HepG2 (cell line): ENCODE measurements around the gene INHA. TPM values are rescaled to one million over a fixed set of nuclear protein-coding genes. Genes with fewer than 3 reads are reported as not detected.

Source experiments
- AGO2 ChIP-seq: fragments of 200-400 bp; formaldehyde crosslinking; optimal IDR thresholded peaks from 2 replicates; pipeline ENCODE3; 2017; ENCODE audit warnings: mild to moderate bottlenecking, low read depth, low read length, moderate library complexity
- CCDC6 ChIP-seq: sonication (generic); formaldehyde crosslinking; IDR thresholded peaks from 2 replicates; pipeline ENCODE4 v1.8.1; 2022; ENCODE audit warnings: mild to moderate bottlenecking, missing genetic modification reagents, moderate library complexity
- DNMT1 ChIP-seq: sonication (generic); formaldehyde crosslinking; IDR thresholded peaks from 2 replicates; pipeline ENCODE4 v1.5.1; 2020; ENCODE audit warnings: mild to moderate bottlenecking, missing genetic modification reagents
- FLYWCH1 ChIP-seq: sonication (generic); formaldehyde crosslinking; IDR thresholded peaks from 2 replicates; pipeline ENCODE4 v1.8.1; 2023; ENCODE audit warnings: mild to moderate bottlenecking, missing genetic modification reagents
- HNF4G ChIP-seq, 2 experiments: sonication (generic) in 1 of 2; formaldehyde crosslinking in 1 of 2; IDR thresholded peaks; 2 replicates each; pipeline versions ENCODE4 v1.4.0 to v1.6.1; 2011 to 2020; ENCODE audit warnings: borderline replicate concordance in 2 of 2, low read depth in 2 of 2, mild to moderate bottlenecking in 2 of 2, low read length in 1 of 2, missing genetic modification reagents in 1 of 2, moderate library complexity in 1 of 2
- HNRNPL ChIP-seq: fragments of 200-400 bp; formaldehyde crosslinking; IDR thresholded peaks from 2 replicates; pipeline ENCODE4 v1.6.1; 2017; ENCODE audit warnings: mild to moderate bottlenecking, low read depth, low read length
- HOXD1 ChIP-seq: sonication (generic); formaldehyde crosslinking; IDR thresholded peaks from 2 replicates; pipeline ENCODE4 v1.5.0; 2020; ENCODE audit warnings: missing genetic modification reagents
- MBNL3 ChIP-seq: fragments of 250-450 bp; sonication (Bioruptor Pico); conservative IDR thresholded peaks from 2 replicates; pipeline ENCODE4 v1.8.0; 2022; ENCODE audit warnings: mild to moderate bottlenecking, inconsistent platforms
- PHF8 ChIP-seq: sonication (generic); formaldehyde crosslinking; IDR thresholded peaks from 2 replicates; pipeline ENCODE4 v1.5.0; 2020; ENCODE audit warnings: missing genetic modification reagents
- TBX3 ChIP-seq: fragments of 450-650 bp; IDR thresholded peaks from 2 replicates; pipeline ENCODE4 v1.6.1; 2017; ENCODE audit warnings: antibody characterized with exemption, mild to moderate bottlenecking, inconsistent platforms, borderline replicate concordance
- ZNF160 ChIP-seq: sonication (generic); formaldehyde crosslinking; IDR thresholded peaks from 2 replicates; pipeline ENCODE4 v1.8.0; 2022; ENCODE audit warnings: mild to moderate bottlenecking, inconsistent platforms, missing genetic modification reagents
- ZNF20 ChIP-seq: sonication (generic); formaldehyde crosslinking; IDR thresholded peaks from 2 replicates; pipeline ENCODE4 v1.4.0; 2020; ENCODE audit warnings: mild to moderate bottlenecking, moderate library complexity, missing genetic modification reagents
- ZNF260 ChIP-seq: sonication (generic); formaldehyde crosslinking; IDR thresholded peaks from 2 replicates; pipeline ENCODE4 v1.4.0; 2020; ENCODE audit warnings: missing genetic modification reagents, low read depth, mild to moderate bottlenecking, borderline replicate concordance
- ZNF644 ChIP-seq: IDR thresholded peaks from 2 replicates; pipeline ENCODE4 v1.6.1; 2016; ENCODE audit warnings: low read depth
- ZNF687 ChIP-seq: sonication (generic); formaldehyde crosslinking; IDR thresholded peaks from 2 replicates; pipeline ENCODE4 v1.5.1; 2020; ENCODE audit warnings: mild to moderate bottlenecking, missing genetic modification reagents, moderate library complexity
- ZNF747 ChIP-seq: sonication (generic); formaldehyde crosslinking; IDR thresholded peaks from 2 replicates; pipeline ENCODE4 v1.8.1; 2023; ENCODE audit warnings: missing genetic modification reagents, mild to moderate bottlenecking, borderline replicate concordance
- ZNF768 ChIP-seq: sonication (generic); formaldehyde crosslinking; IDR thresholded peaks from 2 replicates; pipeline ENCODE4 v1.4.0; 2020; ENCODE audit warnings: missing genetic modification reagents
- polyA plus RNA-seq, 8 experiments: library from polyadenylated mRNA; depleted of rRNA in 3 of 8; stranded (reverse) in 7 of 8; unstranded in 1 of 8; fragments of >200 nt; fragmentation: Illumina TruSeq in 4 of 8; extraction: Trizol in 4 of 8; gene quantifications; 2 replicates each; pipeline versions ENCODE4 v1.2.1 to v1.2.3, GENCODE V29; 2011 to 2016; ENCODE audit warnings: low read depth in 4 of 8, missing spikeins in 1 of 8, mixed read lengths in 1 of 8; ENCODE audit not compliant: insufficient read depth in 1 of 8
- total RNA-seq, 5 experiments: library from RNA; depleted of rRNA; stranded (reverse); fragments of >200 nt; fragmentation: Illumina TruSeq; extraction: Trizol; gene quantifications; 2 replicates each; pipeline ENCODE4 v1.2.3, GENCODE V29; 2016; ENCODE audit warnings: low read depth in 1 of 5
- TF ChIP-seq, protein P1 (sequence below): sonication (generic); formaldehyde crosslinking; IDR thresholded peaks from 2 replicates; pipeline ENCODE4 v1.4.0; 2020; ENCODE audit warnings: mild to moderate bottlenecking, missing genetic modification reagents, borderline replicate concordance
- TF ChIP-seq, protein P2 (sequence below): sonication (generic); formaldehyde crosslinking; IDR thresholded peaks from 2 replicates; pipeline ENCODE4 v1.8.0; 2022; ENCODE audit warnings: mild to moderate bottlenecking, missing genetic modification reagents
- TF ChIP-seq, protein P3 (sequence below): IDR thresholded peaks from 2 replicates; pipeline ENCODE4 v1.6.1; 2018; ENCODE audit warnings: missing genetic modification reagents, mild to moderate bottlenecking, missing compliant biosample characterization

INHA gene
- total and polyA plus RNA-seq, 2 of the 13 experiments (the other 11 are each of a cell fraction or from before 2014, with no cell fraction given) = 4.1 to 15.2 TPM

GRCh38 chr2:219551441-219552381 is 20.4 kb upstream of the INHA start (continued):
- TF ChIP-seq CCDC6 (CRISPR knock-in tag) (no peak), HNF4G (IDR thresholded peaks at IDR 0.05; ENCODE audit: borderline replicate concordance, low read depth, low read length) (no peak), HNF4G (CRISPR knock-in tag; IDR thresholded peaks at IDR 0.05; ENCODE audit: borderline replicate concordance, low read depth) (no peak), ZNF768 (CRISPR knock-in tag) (0 out of 2 replicates have a peak, but pooled peaks have one; percentile 2), TBX3 (no peak), PHF8 (CRISPR knock-in tag) (peak; percentile 11; the same call in 1 of the 2 replicates), MBNL3 (no peak), ZNF747 (no peak), AGO2 (peak; percentile 26), ZNF644 (CRISPR knock-in tag) (no peak), ZNF687 (CRISPR knock-in tag) (no peak), HNRNPL (0 out of 2 replicates have a peak, but pooled peaks have one; percentile 11), DNMT1 (CRISPR knock-in tag) (no peak), FLYWCH1 (no peak), ZNF260 (no peak), HOXD1 (CRISPR knock-in tag) (peak; percentile 13; the same call in 1 of the 2 replicates), ZNF20 (CRISPR knock-in tag) (peak; percentile 58; the same call in 1 of the 2 replicates), ZNF160 (CRISPR knock-in tag) (0 out of 2 replicates have a peak, but pooled peaks have one; percentile 18)
- TF ChIP-seq, protein P1, sequence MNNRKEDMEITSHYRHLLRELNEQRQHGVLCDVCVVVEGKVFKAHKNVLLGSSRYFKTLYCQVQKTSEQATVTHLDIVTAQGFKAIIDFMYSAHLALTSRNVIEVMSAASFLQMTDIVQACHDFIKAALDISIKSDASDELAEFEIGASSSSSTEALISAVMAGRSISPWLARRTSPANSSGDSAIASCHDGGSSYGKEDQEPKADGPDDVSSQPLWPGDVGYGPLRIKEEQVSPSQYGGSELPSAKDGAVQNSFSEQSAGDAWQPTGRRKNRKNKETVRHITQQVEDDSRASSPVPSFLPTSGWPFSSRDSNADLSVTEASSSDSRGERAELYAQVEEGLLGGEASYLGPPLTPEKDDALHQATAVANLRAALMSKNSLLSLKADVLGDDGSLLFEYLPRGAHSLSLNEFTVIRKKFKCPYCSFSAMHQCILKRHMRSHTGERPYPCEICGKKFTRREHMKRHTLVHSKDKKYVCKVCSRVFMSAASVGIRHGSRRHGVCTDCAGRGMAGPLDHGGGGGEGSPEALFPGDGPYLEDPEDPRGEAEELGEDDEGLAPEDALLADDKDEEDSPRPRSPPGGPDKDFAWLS = no peak
- TF ChIP-seq, protein P2, sequence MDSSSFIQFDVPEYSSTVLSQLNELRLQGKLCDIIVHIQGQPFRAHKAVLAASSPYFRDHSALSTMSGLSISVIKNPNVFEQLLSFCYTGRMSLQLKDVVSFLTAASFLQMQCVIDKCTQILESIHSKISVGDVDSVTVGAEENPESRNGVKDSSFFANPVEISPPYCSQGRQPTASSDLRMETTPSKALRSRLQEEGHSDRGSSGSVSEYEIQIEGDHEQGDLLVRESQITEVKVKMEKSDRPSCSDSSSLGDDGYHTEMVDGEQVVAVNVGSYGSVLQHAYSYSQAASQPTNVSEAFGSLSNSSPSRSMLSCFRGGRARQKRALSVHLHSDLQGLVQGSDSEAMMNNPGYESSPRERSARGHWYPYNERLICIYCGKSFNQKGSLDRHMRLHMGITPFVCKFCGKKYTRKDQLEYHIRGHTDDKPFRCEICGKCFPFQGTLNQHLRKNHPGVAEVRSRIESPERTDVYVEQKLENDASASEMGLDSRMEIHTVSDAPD (CRISPR knock-in tag) = 0 out of 2 replicates have a peak, but pooled peaks have one; percentile 48
- TF ChIP-seq, protein P3, sequence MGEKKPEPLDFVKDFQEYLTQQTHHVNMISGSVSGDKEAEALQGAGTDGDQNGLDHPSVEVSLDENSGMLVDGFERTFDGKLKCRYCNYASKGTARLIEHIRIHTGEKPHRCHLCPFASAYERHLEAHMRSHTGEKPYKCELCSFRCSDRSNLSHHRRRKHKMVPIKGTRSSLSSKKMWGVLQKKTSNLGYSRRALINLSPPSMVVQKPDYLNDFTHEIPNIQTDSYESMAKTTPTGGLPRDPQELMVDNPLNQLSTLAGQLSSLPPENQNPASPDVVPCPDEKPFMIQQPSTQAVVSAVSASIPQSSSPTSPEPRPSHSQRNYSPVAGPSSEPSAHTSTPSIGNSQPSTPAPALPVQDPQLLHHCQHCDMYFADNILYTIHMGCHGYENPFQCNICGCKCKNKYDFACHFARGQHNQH (CRISPR knock-in tag) = peak; percentile 22
